Caco-2 (cell line): ENCODE measurements around the gene LRRC8E. TPM values are rescaled to one million over a fixed set of nuclear protein-coding genes. Genes with fewer than 3 reads are reported as not detected.

Experiments
- BruUV-seq: library from RNA; stranded (reverse); fragments of 400-500 nt; replicated peaks from 2 replicates; lab custom pipeline; 2021; lab: Mats Ljungman, UMichigan
- CTCF ChIA-PET: fragments of 300-600 bp; sonication (Branson Sonifier 250); formaldehyde crosslinking; loops from one replicate; lab custom pipeline; 2022; ENCODE audit warnings: antibody characterized with exemption; lab: Charles Lee
- POLR2A ChIA-PET: fragments of 300-600 bp; sonication (Branson Sonifier 250); formaldehyde crosslinking; loops from one replicate; lab custom pipeline; 2022; ENCODE audit warnings: antibody characterized with exemption; lab: Charles Lee
- DNase-seq, 2 experiments: peaks; one replicate each; pipeline versions ENCODE4 v3.0.0 to v3.0.0-alpha.2; 2020 to 2022
- H3K27me3 ChIP-seq: replicated peaks from 2 replicates; pipeline ENCODE4 v1.6.0; 2011; ENCODE audit warnings: low read length; ENCODE audit not compliant: control insufficient read depth, insufficient read depth
- H3K36me3 ChIP-seq: 2 replicates; pipeline ENCODE4 v1.5.1; 2011; ENCODE audit warnings: low read length; ENCODE audit not compliant: control insufficient read depth, insufficient read depth
- H3K4me1 ChIP-seq: fragments of 250-450 bp; sonication (Bioruptor Pico); 2 replicates; pipeline ENCODE4 v1.5.1; 2020; ENCODE audit warnings: mild to moderate bottlenecking
- H3K4me3 ChIP-seq: 2 replicates; pipeline ENCODE4 v1.5.1; 2011; ENCODE audit warnings: low read depth, mild to moderate bottlenecking, control low read depth, low read length
- H3K9me3 ChIP-seq: fragments of 250-450 bp; sonication (Bioruptor Pico); 2 replicates; pipeline ENCODE4 v1.5.1; 2020; ENCODE audit warnings: mild to moderate bottlenecking, moderate library complexity
- H3K27ac Mint-ChIP-seq: one replicate; pipeline ENCODE4 v1.8.0; 2022; ENCODE audit warnings: mixed read lengths; ENCODE audit not compliant: unreplicated experiment
- H3K27me3 Mint-ChIP-seq: one replicate; pipeline ENCODE4 v1.8.0; 2022; ENCODE audit warnings: mixed read lengths; ENCODE audit not compliant: insufficient read depth, unreplicated experiment
- H3K36me3 Mint-ChIP-seq: one replicate; pipeline ENCODE4 v1.8.0; 2022; ENCODE audit warnings: mild to moderate bottlenecking, mixed read lengths; ENCODE audit not compliant: insufficient read depth, unreplicated experiment
- H3K4me1 Mint-ChIP-seq: one replicate; pipeline ENCODE4 v1.8.0; 2022; ENCODE audit warnings: low read depth, mixed read lengths; ENCODE audit not compliant: unreplicated experiment
- H3K4me3 Mint-ChIP-seq: one replicate; pipeline ENCODE4 v1.8.0; 2022; ENCODE audit warnings: mild to moderate bottlenecking, moderate library complexity, mixed read lengths; ENCODE audit not compliant: unreplicated experiment
- H3K9me3 Mint-ChIP-seq: one replicate; pipeline ENCODE4 v1.8.0; 2022; ENCODE audit warnings: mixed read lengths; ENCODE audit not compliant: unreplicated experiment
- CTCF ChIP-seq, 2 experiments: fragments of 200-600 bp in 1 of 2; IDR thresholded peaks; 1 replicate in 1 of 2; 2 replicates in 1 of 2; pipeline versions ENCODE4 v1.5.1 to v1.8.0; 2011 to 2022; ENCODE audit warnings: antibody characterized with exemption in 1 of 2, control low read depth in 1 of 2, inconsistent platforms in 1 of 2, low read depth in 1 of 2, low read length in 1 of 2, mild to moderate bottlenecking in 1 of 2, moderate library complexity in 1 of 2; ENCODE audit not compliant: insufficient read depth in 1 of 2, severe bottlenecking in 1 of 2, unreplicated experiment in 1 of 2
- intact Hi-C: fragments of 100-400 bp; cut with micrococcal nuclease; formaldehyde crosslinking; loops from one replicate; pipeline ENCODE4 v1.10.0; 2022; ENCODE audit not compliant: unreplicated experiment
- total RNA-seq: library from RNA; stranded (reverse); gene quantifications from 2 replicates; pipeline ENCODE4 v1.2.3, GENCODE V29; 2022

LRRC8E gene
- total RNA-seq, 1 experiment from 2014 or later: 6.7 TPM

- Histone ChIP-seq H3K27me3 (no peaks in the 10 kb centered on the region), H3K9me3 (no peaks in the 10 kb centered on the region), H3K36me3 (no peaks in the 10 kb centered on the region), H3K4me1 (peaks cover 23% of the 10 kb centered on the region), H3K4me3 (no peak overlapping the region)
- intact Hi-C loops: no loop called here
- TSS peak; percentile 35 for BruUV-seq
- no peak overlapping the region for H3K27ac Mint-ChIP-seq
- H3K27me3 Mint-ChIP-seq: no peaks in the 10 kb centered on the region
- H3K4me3 Mint-ChIP-seq: peak overlapping the region; percentile 24
- H3K4me1 Mint-ChIP-seq: peaks cover 7% of the 10 kb centered on the region
- no peak for TF ChIP-seq CTCF (IDR thresholded peaks at IDR 0.05; ENCODE audit: insufficient read depth in 1 of 2, low read depth in 1 of 2, low read length in 1 of 2, severe bottlenecking in 1 of 2, unreplicated experiment in 1 of 2)
- no peaks in the 10 kb centered on the region for H3K9me3 Mint-ChIP-seq
- peaks cover 41% of the 10 kb centered on the region for H3K36me3 Mint-ChIP-seq
- POLR2A ChIA-PET: interaction anchor here (1.0 kb wide), 1 partner anchor 19 kb away, joined by 3 read pairs; no protein-coding TSS in a partner anchor
- DNase-seq: no peak
- CTCF ChIA-PET: interaction anchor here (3.6 kb wide), 1 partner anchor 69 kb away, joined by 21 read pairs; no protein-coding TSS in a partner anchor
Measured at GRCh38 chr19:7921967-7922835, 33.9 kb downstream of the LRRC8E start.

- Mint-ChIP-seq H3K4me3 (no peak overlapping the region), H3K27me3 (no peaks in the 10 kb centered on the region), H3K36me3 (peaks cover 47% of the 10 kb centered on the region), H3K27ac (no peak overlapping the region), H3K4me1 (peaks cover 7% of the 10 kb centered on the region), H3K9me3 (no peaks in the 10 kb centered on the region)
- TF ChIP-seq CTCF (IDR thresholded peaks at IDR 0.05; ENCODE audit: insufficient read depth in 1 of 2, low read depth in 1 of 2, low read length in 1 of 2, severe bottlenecking in 1 of 2, unreplicated experiment in 1 of 2): no peak
- Histone ChIP-seq H3K27me3 (no peaks in the 10 kb centered on the region), H3K9me3 (no peaks in the 10 kb centered on the region), H3K4me1 (peaks cover 23% of the 10 kb centered on the region), H3K4me3 (no peak overlapping the region), H3K36me3 (no peaks in the 10 kb centered on the region)
- no TSS peak for BruUV-seq
- intact Hi-C loops: no loop called here
- POLR2A ChIA-PET: no interaction called here
- no peak for DNase-seq
- CTCF ChIA-PET: interaction anchor here (3.6 kb wide), 1 partner anchor 70 kb away, joined by 21 read pairs; no protein-coding TSS in a partner anchor
Measured at GRCh38 chr19:7922836-7923195, 34.5 kb downstream of the LRRC8E start.

GRCh38 chr19:7923295-7924191, 35.2 kb downstream of the LRRC8E start:
- Mint-ChIP-seq H3K36me3 (peaks cover 54% of the 10 kb centered on the region), H3K27ac (no peak overlapping the region), H3K27me3 (no peaks in the 10 kb centered on the region), H3K4me1 (peaks cover 9% of the 10 kb centered on the region), H3K9me3 (no peaks in the 10 kb centered on the region), H3K4me3 (no peak overlapping the region)
- Histone ChIP-seq H3K9me3 (no peaks in the 10 kb centered on the region), H3K4me3 (no peak overlapping the region), H3K27me3 (no peaks in the 10 kb centered on the region), H3K4me1 (peaks cover 21% of the 10 kb centered on the region), H3K36me3 (no peaks in the 10 kb centered on the region)
- CTCF ChIA-PET: no interaction called here
- intact Hi-C loops: no loop called here
- POLR2A ChIA-PET: interaction anchor here (0.6 kb wide), 1 partner anchor 54 kb away, joined by 4 read pairs; no protein-coding TSS in a partner anchor
- no TSS peak for BruUV-seq
- TF ChIP-seq CTCF (IDR thresholded peaks at IDR 0.05; ENCODE audit: insufficient read depth in 1 of 2, low read depth in 1 of 2, low read length in 1 of 2, severe bottlenecking in 1 of 2, unreplicated experiment in 1 of 2): no peak
- DNase-seq: no peak
